Measurements from ENCODE around the gene SMYD3. TPM values are rescaled to one million over a fixed set of nuclear protein-coding genes. Genes with fewer than 3 reads are reported as not detected.

The SMYD3 gene
- total and polyA plus RNA-seq, 10 donors = 12.5 to 33.1 (median 21.0) TPM

- no peaks in the 10 kb centered on the region for H3K36me3 ChIP-seq
- no peak for DNase-seq
- no peak for TF ChIP-seq POLR2AphosphoS5 (IDR thresholded peaks at IDR 0.05)
- no peak for TF ChIP-seq POLR2A (IDR thresholded peaks at IDR 0.05)
- TF ChIP-seq CTCF (IDR thresholded peaks at IDR 0.05 in 8 of 11, conservative IDR thresholded peaks at IDR 0.05 in 3 of 11) = no peak
- H3K9me3 ChIP-seq = no peaks in the 10 kb centered on the region
- WGBS, 5 donors = 41 to 65% (median 43%) methylated on average over 1 of the region's 1 CpG
- intact Hi-C loops (cut with DNase I; ENCODE audit: low total_unique reads) = no loop called here
- no peak overlapping the region for H3K4me3 ChIP-seq
- H3K4me1 ChIP-seq = peaks cover 0 to 6% (median 0%) of the 10 kb centered on the region in 6 donors
- no peaks in the 10 kb centered on the region for H3K27me3 ChIP-seq (replicated peaks in 1 of 7)
- H3K27ac ChIP-seq = no peak overlapping the region
Measured at GRCh38 chr1:246037832-246038231, 469.2 kb downstream of the SMYD3 start.

- WGBS, 5 donors = 94 to 100% (median 98%) methylated on average over 1 of the region's 1 CpG
Measured at GRCh38 chr1:246036175-246036574, 470.9 kb downstream of the SMYD3 start.

GRCh38 chr1:246035060-246035541 is 472.0 kb downstream of the SMYD3 start:
- no peak for TF ChIP-seq POLR2AphosphoS5 (IDR thresholded peaks at IDR 0.05)
- no peak for TF ChIP-seq POLR2A (IDR thresholded peaks at IDR 0.05)
- TF ChIP-seq CTCF (IDR thresholded peaks at IDR 0.05 in 8 of 11, conservative IDR thresholded peaks at IDR 0.05 in 3 of 11) = no peak
- no peaks in the 10 kb centered on the region for H3K27me3 ChIP-seq (replicated peaks in 1 of 7)
- intact Hi-C loops (cut with DNase I; ENCODE audit: low total_unique reads) = no loop called here
- H3K4me1 ChIP-seq = peaks cover 0 to 6% (median 0%) of the 10 kb centered on the region in 6 donors
- H3K9me3 ChIP-seq = no peaks in the 10 kb centered on the region
- DNase-seq = no peak
- WGBS, 5 donors = 59 to 78% (median 72%) methylated on average over 11 of the region's 11 CpGs
- H3K4me3 ChIP-seq = peak overlapping the region in 2 of 8 donors; percentile 3 to 20
- H3K27ac ChIP-seq = no peak overlapping the region
- no peaks in the 10 kb centered on the region for H3K36me3 ChIP-seq

More at GRCh38 chr1:246036175-246036574, 470.9 kb downstream of the SMYD3 start:
- no peaks in the 10 kb centered on the region for H3K9me3 ChIP-seq
- intact Hi-C loops (cut with DNase I; ENCODE audit: low total_unique reads) = no loop called here
- no peak for TF ChIP-seq POLR2A (IDR thresholded peaks at IDR 0.05)
- no peak for TF ChIP-seq POLR2AphosphoS5 (IDR thresholded peaks at IDR 0.05)
- no peak for TF ChIP-seq CTCF (IDR thresholded peaks at IDR 0.05 in 8 of 11, conservative IDR thresholded peaks at IDR 0.05 in 3 of 11)
- peaks cover 0 to 6% (median 0%) of the 10 kb centered on the region in 6 donors for H3K4me1 ChIP-seq
- no peak overlapping the region for H3K4me3 ChIP-seq
- H3K27me3 ChIP-seq (replicated peaks in 1 of 7) = no peaks in the 10 kb centered on the region
- H3K27ac ChIP-seq = no peak overlapping the region
- H3K36me3 ChIP-seq = no peaks in the 10 kb centered on the region
- no peak for DNase-seq

GRCh38 chr1:246034630-246035029 is 472.4 kb downstream of the SMYD3 start:
- TF ChIP-seq POLR2AphosphoS5 (IDR thresholded peaks at IDR 0.05) (no peak), CTCF (IDR thresholded peaks at IDR 0.05 in 8 of 11, conservative IDR thresholded peaks at IDR 0.05 in 3 of 11) (no peak), POLR2A (IDR thresholded peaks at IDR 0.05) (no peak)
- H3K27ac ChIP-seq = no peak overlapping the region
- intact Hi-C loops (cut with DNase I; ENCODE audit: low total_unique reads) = no loop called here
- no peaks in the 10 kb centered on the region for H3K36me3 ChIP-seq
- H3K27me3 ChIP-seq (replicated peaks in 1 of 7) = no peaks in the 10 kb centered on the region
- H3K4me3 ChIP-seq = no peak overlapping the region
- no peaks in the 10 kb centered on the region for H3K9me3 ChIP-seq
- peaks cover 0 to 6% (median 0%) of the 10 kb centered on the region in 6 donors for H3K4me1 ChIP-seq
- 75 to 88% (median 80%) methylated on average over 12 of the region's 12 CpGs for WGBS, 5 donors
- no peak for DNase-seq

Measured in spleen (tissue), 11 donors.